Neural cell (in vitro differentiated cells): ENCODE measurements around the gene OPRM1. TPM values are rescaled to one million over a fixed set of nuclear protein-coding genes. Genes with fewer than 3 reads are reported as not detected.

Experiments used
- H2AFZ ChIP-seq: fragments of 200-600, 300-800 bp; sonication (generic), shearing (Covaris generic); 2 replicates; pipeline ENCODE4 v1.6.0; 2014; ENCODE audit warnings: low read depth, mild to moderate bottlenecking, antibody characterized with exemption, low read length, moderate library complexity
- H3F3A ChIP-seq: fragments of 200-600 bp; shearing (Covaris generic); 2 replicates; pipeline ENCODE4 v1.6.1; 2016; ENCODE audit warnings: mild to moderate bottlenecking, moderate library complexity, mixed read lengths, antibody characterized with exemption, low read length; ENCODE audit not compliant: insufficient read depth, poor library complexity, severe bottlenecking
- H3K27ac ChIP-seq: fragments of 200-600, 300-800 bp; sonication (generic), shearing (Covaris generic); 2 replicates; pipeline ENCODE4 v1.5.1; 2014; ENCODE audit warnings: mild to moderate bottlenecking, low read length, moderate library complexity
- H3K27me3 ChIP-seq: fragments of 300-800, 200-600 bp; sonication (generic), shearing (Covaris generic); 2 replicates; pipeline ENCODE4 v1.6.0; 2014; ENCODE audit warnings: mild to moderate bottlenecking, low read depth, low read length, moderate library complexity; ENCODE audit not compliant: insufficient read depth
- H3K36me3 ChIP-seq: fragments of 300-800, 200-600 bp; sonication (generic), shearing (Covaris generic); 2 replicates; pipeline ENCODE4 v1.5.1; 2014; ENCODE audit warnings: mild to moderate bottlenecking, antibody characterized with exemption, low read length, moderate library complexity; ENCODE audit not compliant: insufficient read depth
- H3K4me2 ChIP-seq: fragments of 300-800, 200-600 bp; sonication (generic), shearing (Covaris generic); 2 replicates; pipeline ENCODE4 v1.6.0; 2014; ENCODE audit warnings: mild to moderate bottlenecking, low read length
- H3K4me3 ChIP-seq: fragments of 300-800, 200-600 bp; sonication (generic), shearing (Covaris generic); 2 replicates; pipeline ENCODE4 v1.5.1; 2014; ENCODE audit warnings: mild to moderate bottlenecking, low read length, moderate library complexity
- H3K79me2 ChIP-seq: fragments of 200-600 bp; shearing (Covaris generic); replicated peaks from 2 replicates; pipeline ENCODE4 v1.6.0; 2014; ENCODE audit warnings: mild to moderate bottlenecking, low read length, moderate library complexity; ENCODE audit not compliant: insufficient read depth
- H3K9ac ChIP-seq: fragments of 300-800, 200-600 bp; sonication (generic), shearing (Covaris generic); 2 replicates; pipeline ENCODE4 v1.6.1; 2016; ENCODE audit warnings: mild to moderate bottlenecking, low read length, mixed read lengths
- H3K9me2 ChIP-seq: fragments of 200-600 bp; shearing (Covaris generic); 2 replicates; pipeline ENCODE4 v1.6.1; 2016; ENCODE audit warnings: mild to moderate bottlenecking, low read length, mixed read lengths; ENCODE audit not compliant: insufficient read depth
- H3K9me3 ChIP-seq: fragments of 200-600, 300-800 bp; sonication (generic), shearing (Covaris generic); 2 replicates; pipeline ENCODE4 v1.6.1; 2016; ENCODE audit warnings: mild to moderate bottlenecking, mixed run types, low read length, moderate library complexity, mixed read lengths
- H4K20me1 ChIP-seq: fragments of 200-600 bp; shearing (Covaris generic); 2 replicates; pipeline ENCODE4 v1.6.1; 2016; ENCODE audit warnings: mild to moderate bottlenecking, mixed run types; ENCODE audit not compliant: insufficient read depth
- EP300 ChIP-seq: fragments of 450-650 bp; conservative IDR thresholded peaks from 2 replicates; pipeline ENCODE4 v1.6.1; 2014; ENCODE audit warnings: antibody characterized with exemption, mild to moderate bottlenecking, moderate library complexity; ENCODE audit not compliant: poor library complexity, severe bottlenecking
- EZH2 ChIP-seq: fragments of 200-600, 300-800 bp; shearing (Covaris generic), sonication (generic); IDR thresholded peaks from 2 replicates; pipeline ENCODE4 v1.6.1; 2014; ENCODE audit warnings: antibody characterized with exemption, low read length, borderline replicate concordance, mild to moderate bottlenecking; ENCODE audit not compliant: insufficient read depth, poor library complexity, severe bottlenecking
- POLR2AphosphoS5 ChIP-seq: IDR thresholded peaks from 2 replicates; pipeline ENCODE4 v1.6.1; 2012
- RAD21 ChIP-seq: fragments of 450-650 bp; conservative IDR thresholded peaks from 2 replicates; pipeline ENCODE4 v1.6.1; 2014; ENCODE audit warnings: antibody characterized with exemption, mild to moderate bottlenecking, moderate library complexity
- REST ChIP-seq: IDR thresholded peaks from 2 replicates; pipeline ENCODE4 v1.6.1; 2012; ENCODE audit warnings: borderline replicate concordance
- SMC3 ChIP-seq: fragments of 450-650 bp; conservative IDR thresholded peaks from 2 replicates; pipeline ENCODE4 v1.6.1; 2014; ENCODE audit warnings: antibody characterized with exemption, mild to moderate bottlenecking, moderate library complexity; ENCODE audit not compliant: poor library complexity
- TAF1 ChIP-seq: IDR thresholded peaks from 2 replicates; pipeline ENCODE4 v1.6.1; 2012; ENCODE audit warnings: low read depth
- polyA plus RNA-seq: library from polyadenylated mRNA; depleted of rRNA; stranded (reverse); fragments of >200 nt; gene quantifications from 2 replicates; pipeline ENCODE4 v1.2.3, GENCODE V29; 2014
- TF ChIP-seq, protein P1 (sequence below): fragments of 450-650 bp; IDR thresholded peaks from 2 replicates; pipeline ENCODE4 v1.5.1; 2014; ENCODE audit warnings: antibody characterized with exemption, mild to moderate bottlenecking, moderate library complexity; ENCODE audit not compliant: poor library complexity, severe bottlenecking

Gene OPRM1
- polyA plus RNA-seq, 1 donor from 2014 or later: 1.5 TPM

GRCh38 chr6:154167126-154167525, 128.1 kb downstream of the OPRM1 start:
- TF ChIP-seq EZH2: no peak
- no peak for TF ChIP-seq RAD21
- TF ChIP-seq, protein P1, sequence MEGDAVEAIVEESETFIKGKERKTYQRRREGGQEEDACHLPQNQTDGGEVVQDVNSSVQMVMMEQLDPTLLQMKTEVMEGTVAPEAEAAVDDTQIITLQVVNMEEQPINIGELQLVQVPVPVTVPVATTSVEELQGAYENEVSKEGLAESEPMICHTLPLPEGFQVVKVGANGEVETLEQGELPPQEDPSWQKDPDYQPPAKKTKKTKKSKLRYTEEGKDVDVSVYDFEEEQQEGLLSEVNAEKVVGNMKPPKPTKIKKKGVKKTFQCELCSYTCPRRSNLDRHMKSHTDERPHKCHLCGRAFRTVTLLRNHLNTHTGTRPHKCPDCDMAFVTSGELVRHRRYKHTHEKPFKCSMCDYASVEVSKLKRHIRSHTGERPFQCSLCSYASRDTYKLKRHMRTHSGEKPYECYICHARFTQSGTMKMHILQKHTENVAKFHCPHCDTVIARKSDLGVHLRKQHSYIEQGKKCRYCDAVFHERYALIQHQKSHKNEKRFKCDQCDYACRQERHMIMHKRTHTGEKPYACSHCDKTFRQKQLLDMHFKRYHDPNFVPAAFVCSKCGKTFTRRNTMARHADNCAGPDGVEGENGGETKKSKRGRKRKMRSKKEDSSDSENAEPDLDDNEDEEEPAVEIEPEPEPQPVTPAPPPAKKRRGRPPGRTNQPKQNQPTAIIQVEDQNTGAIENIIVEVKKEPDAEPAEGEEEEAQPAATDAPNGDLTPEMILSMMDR: no peak
- no peak for TF ChIP-seq TAF1
- no peak for TF ChIP-seq REST
- no peak for TF ChIP-seq POLR2AphosphoS5
- TF ChIP-seq SMC3: no peak
- no peaks in the 10 kb centered on the region for H4K20me1 ChIP-seq
- no peaks in the 10 kb centered on the region for H3K9me2 ChIP-seq
- H3K27me3 ChIP-seq: no peaks in the 10 kb centered on the region
- no peaks in the 10 kb centered on the region for H3K36me3 ChIP-seq
- no peak overlapping the region for H3K27ac ChIP-seq
- no peaks in the 10 kb centered on the region for H3F3A ChIP-seq
- H3K9me3 ChIP-seq: no peaks in the 10 kb centered on the region
- H2AFZ ChIP-seq: no peak overlapping the region
- H3K4me3 ChIP-seq: no peak overlapping the region
- H3K4me2 ChIP-seq: no peak overlapping the region
- no peak overlapping the region for H3K9ac ChIP-seq
- H3K79me2 ChIP-seq: no peaks in the 10 kb centered on the region

DNA sequence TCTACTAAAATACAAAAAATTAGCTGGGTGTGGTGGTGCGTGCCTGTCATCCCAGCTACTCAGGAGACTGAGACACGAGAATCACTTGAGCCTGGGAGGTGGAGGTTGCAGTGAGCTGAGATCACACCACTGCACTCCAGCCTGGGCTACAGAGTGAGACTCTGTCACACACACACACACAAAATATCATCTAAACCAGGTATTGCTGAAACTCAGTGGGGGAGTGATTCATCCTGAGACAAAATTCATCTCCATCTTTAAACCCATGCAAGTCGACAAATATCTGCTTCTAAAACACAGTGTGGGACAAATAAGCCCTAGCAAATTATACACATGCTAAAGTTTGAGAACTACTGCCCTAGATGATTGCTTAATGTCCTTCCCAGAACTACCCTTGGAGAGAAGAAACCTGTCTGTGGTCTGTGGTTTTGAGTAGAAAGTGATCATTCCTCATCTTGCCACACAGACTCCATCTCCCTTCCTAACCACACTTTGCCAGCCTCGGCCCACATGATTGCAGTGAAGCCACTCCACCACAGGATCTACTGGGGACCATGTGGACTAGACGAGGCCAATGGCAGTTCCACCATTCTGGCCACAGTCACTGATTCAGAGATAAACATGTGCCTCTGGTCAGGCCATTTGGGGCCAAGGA, 130.3 kb downstream of the OPRM1 start:
- Histone ChIP-seq H3K9me3 (no peaks in the 10 kb centered on the region), H3K36me3 (no peaks in the 10 kb centered on the region), H3F3A (no peaks in the 10 kb centered on the region), H3K4me3 (no peak overlapping the region), H3K27ac (no peak overlapping the region), H4K20me1 (no peaks in the 10 kb centered on the region), H3K4me2 (no peak overlapping the region), H3K9me2 (no peaks in the 10 kb centered on the region), H3K27me3 (no peaks in the 10 kb centered on the region), H3K79me2 (no peaks in the 10 kb centered on the region), H3K9ac (no peak overlapping the region), H2AFZ (no peak overlapping the region)
- TF ChIP-seq EZH2 (no peak), EP300 (no peak), TAF1 (no peak), REST (no peak), POLR2AphosphoS5 (no peak)
- TF ChIP-seq, protein P1: no peak
